ENCODE results near the gene ORC2.
"Not testable (repeated sequence)": the region's sequence is repeated elsewhere in the genome, so short reads cannot be mapped to it uniquely, and the experiment has no call there.

Gene ORC2

GRCh38 chr2:200939832-200940231 lies 23.6 kb downstream of the ORC2 start:
- no peak for FAIRE-seq
- no peak for DNase-seq (ENCODE audit: low spot score)

GRCh38 chr2:200930947-200931626 lies 32.4 kb downstream of the ORC2 start:
- FAIRE-seq (peak; percentile 59), DNase-seq (ENCODE audit: low spot score) (no peak)

DNA sequence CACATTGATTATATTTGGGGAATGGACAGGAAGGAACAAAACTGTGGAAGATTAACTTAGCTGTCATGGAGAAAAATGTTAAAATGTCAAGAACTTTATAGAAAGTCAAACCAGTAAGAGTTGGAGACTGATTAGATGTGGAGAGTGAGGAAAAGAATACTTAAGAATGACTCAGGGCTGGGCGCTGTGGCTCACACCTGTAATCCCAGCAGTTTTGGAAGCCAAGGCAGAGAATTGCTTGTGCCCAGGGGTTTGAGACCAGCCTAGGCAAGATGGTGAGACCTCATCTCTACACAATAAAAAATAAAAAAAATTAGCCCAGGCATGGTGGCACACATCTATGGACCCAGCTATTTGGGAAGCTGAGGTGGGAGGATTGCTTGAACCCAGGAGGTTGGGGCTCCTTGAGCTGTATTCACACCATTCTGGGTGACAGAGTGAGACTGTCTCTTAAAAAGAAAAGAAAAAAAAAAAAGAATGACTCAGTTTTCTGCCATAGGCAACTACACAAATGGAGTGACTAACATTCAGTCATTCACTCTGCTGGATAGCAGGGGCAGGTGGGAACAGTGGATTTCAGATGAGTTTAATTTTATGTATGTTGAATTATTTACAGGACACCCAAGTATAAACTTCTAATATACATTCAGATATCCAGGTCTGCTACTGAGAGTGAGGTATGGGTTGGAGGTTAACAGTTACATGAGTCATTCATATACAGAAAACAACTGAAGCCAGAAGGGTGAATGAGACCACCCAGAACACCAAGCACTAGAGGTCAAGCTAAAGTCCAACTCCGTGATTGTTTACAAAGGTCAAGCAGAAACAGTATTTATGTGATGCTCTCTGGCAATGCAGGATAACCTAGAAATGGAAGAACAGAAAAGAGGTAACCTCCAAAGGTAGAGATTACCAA lies 33.9 kb downstream of the ORC2 start:
- FAIRE-seq (no peak), DNase-seq (ENCODE audit: low spot score) (no peak)

- FAIRE-seq (no peak), DNase-seq (ENCODE audit: low spot score) (no peak)
Observed at GRCh38 chr2:200922439-200922838, 41.0 kb downstream of the ORC2 start.

DNA sequence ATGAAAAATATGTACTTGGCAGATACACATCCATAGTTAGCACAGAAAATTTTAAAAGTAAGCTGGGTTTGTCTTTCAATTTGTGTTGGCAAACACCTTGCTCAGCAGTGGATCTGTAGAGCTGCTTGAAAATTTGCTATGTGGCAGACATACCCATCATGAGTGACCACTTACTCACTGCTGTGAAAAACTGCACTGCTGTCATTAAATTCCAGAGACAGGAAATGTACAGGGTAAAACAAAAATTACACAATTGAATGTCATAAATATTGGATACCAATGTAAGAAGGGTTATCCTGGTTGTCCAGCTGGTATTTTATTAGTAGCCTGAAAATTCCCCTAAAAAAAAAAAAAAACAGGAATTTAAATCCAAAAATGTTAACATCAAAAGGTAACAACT lies 49.8 kb downstream of the ORC2 start:
- DNase-seq (ENCODE audit: low spot score) (peak; percentile 38), FAIRE-seq (no peak)

- FAIRE-seq: no peak
Observed at GRCh38 chr2:200909958-200910357, 53.5 kb downstream of the ORC2 start.

GRCh38 chr2:200905618-200906296 lies 57.7 kb downstream of the ORC2 start:
- FAIRE-seq: peak; percentile 41
- DNase-seq (ENCODE audit: low spot score): peak; percentile 57

More at GRCh38 chr2:200909958-200910357, 53.5 kb downstream of the ORC2 start:
- DNase-seq (ENCODE audit: low spot score): no peak

- FAIRE-seq (peak; percentile 88), DNase-seq (ENCODE audit: low spot score) (peak; percentile 87)
Observed at GRCh38 chr2:200901459-200902072, 61.9 kb downstream of the ORC2 start.

GRCh38 chr2:200899482-200899881 lies 64.0 kb downstream of the ORC2 start:
- no peak for DNase-seq (ENCODE audit: low spot score)
- no peak for FAIRE-seq

- peak; percentile 84 for FAIRE-seq
Observed at GRCh38 chr2:200888704-200889625, 74.5 kb downstream of the ORC2 start, which contains the start of the genes NIF3L1 and PPIL3. Gene NIF3L1, plus strand, starts transcription at chr2:200889371. Its CDS starts 2,573 bp downstream, at chr2:200891944. Gene PPIL3, minus strand, starts transcription at chr2:200889077. Its CDS starts 1,462 bp downstream, at chr2:200887615.

DNA sequence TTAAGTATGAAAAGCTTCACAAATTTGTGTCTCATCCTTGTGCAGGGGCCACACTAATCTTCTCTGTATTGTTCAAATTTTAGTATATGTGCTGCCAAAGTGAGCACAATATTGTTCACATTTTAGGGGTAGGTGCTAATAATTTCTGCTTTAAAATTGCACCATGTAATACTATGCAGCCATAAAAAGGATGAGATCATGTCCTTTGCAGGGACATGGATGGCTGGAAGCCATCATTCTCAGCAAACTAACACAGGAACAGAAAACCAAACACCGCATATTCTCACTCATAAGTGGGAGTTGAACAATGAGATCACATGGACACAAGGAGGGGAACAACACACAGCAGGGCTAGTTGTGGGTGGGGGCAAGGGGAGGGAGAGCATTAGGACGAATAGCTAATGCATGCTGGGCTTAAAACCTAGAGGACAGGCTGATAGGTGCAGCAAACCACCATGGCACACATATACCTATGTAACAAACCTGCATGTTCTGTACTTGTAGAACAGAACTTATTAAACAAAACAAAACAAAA lies 81.7 kb downstream of the ORC2 start:
- not testable (repeated sequence) for FAIRE-seq; DNase-seq (ENCODE audit: low spot score)

More at GRCh38 chr2:200888704-200889625, 74.5 kb downstream of the ORC2 start, which contains the start of the genes NIF3L1 and PPIL3:
- DNase-seq (ENCODE audit: low spot score): peak; percentile 95

- DNase-seq (ENCODE audit: low spot score) (no peak), FAIRE-seq (no peak)
Observed at GRCh38 chr2:200878289-200878880, 85.1 kb downstream of the ORC2 start.

- FAIRE-seq: no peak
- no peak for DNase-seq (ENCODE audit: low spot score)
Observed at GRCh38 chr2:200877443-200877842, 86.0 kb downstream of the ORC2 start.

DNA sequence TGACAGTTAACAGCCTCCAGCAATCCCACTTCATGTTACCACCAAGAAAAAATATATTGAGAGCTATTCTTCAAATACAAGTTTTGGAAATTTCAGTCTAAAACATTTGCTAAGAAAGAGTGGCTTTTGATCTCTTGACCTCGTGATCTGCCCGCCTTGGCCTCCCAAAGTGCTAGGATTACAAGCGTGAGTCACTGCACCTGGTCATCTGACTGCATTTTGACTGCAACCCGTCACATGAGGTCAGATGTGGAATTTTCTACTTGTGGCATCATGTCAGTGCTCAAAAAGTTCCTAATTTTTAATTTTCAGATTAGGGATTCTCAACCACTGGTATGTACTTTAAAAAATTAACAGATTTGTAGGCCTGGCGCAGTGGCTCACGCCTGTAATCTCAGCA lies 89.9 kb downstream of the ORC2 start:
- no peak for FAIRE-seq
- no peak for DNase-seq (ENCODE audit: low spot score)

DNA sequence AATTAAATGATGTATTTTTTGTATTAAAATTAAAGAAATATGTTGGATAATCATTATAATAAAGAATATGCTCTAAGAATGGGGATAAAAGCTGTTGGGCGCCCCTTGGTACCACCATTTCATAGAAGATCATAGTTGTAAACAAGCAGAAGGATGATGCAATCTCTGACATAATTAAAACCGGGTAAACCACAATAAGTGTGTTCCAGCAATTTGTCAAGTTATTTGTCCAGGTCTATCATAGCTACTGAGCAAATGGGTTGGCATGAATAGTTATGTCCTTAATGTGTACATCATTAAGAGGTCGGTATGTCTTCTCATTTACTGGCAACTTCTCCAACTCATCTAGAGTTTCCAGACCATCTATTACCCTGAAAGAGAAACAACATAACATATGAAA lies 92.3 kb downstream of the ORC2 start:
- FAIRE-seq (no peak), DNase-seq (ENCODE audit: low spot score) (no peak)

DNA sequence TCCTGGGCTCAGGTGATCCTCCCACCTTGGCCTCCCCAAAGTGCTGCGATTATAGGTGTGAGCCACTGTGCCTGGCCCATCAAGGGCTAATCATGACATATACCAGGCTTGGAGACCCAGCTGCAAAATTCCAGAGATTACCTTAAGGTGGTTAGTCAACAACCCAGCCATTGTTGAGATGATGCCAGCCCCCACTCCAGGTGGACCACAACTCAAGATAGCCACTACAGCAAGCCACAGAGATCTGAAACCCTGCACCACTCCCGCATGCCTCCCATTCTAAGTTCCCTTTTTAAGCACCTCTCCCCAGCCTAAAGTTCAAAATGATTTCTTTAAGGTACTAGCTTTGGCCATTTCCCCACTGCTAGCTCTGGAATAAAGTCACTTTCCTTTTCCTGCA lies 94.4 kb downstream of the ORC2 start:
- FAIRE-seq (no peak), DNase-seq (ENCODE audit: low spot score) (no peak)

GRCh38 chr2:200864176-200865034 lies 99.1 kb downstream of the ORC2 start, which contains the start of gene CLK1:
Gene CLK1, minus strand, starts transcription at chr2:200864658. Its CDS starts 2,796 bp downstream, at chr2:200861862.
- peak; percentile 78 for DNase-seq (ENCODE audit: low spot score)
- no peak for FAIRE-seq

DNA sequence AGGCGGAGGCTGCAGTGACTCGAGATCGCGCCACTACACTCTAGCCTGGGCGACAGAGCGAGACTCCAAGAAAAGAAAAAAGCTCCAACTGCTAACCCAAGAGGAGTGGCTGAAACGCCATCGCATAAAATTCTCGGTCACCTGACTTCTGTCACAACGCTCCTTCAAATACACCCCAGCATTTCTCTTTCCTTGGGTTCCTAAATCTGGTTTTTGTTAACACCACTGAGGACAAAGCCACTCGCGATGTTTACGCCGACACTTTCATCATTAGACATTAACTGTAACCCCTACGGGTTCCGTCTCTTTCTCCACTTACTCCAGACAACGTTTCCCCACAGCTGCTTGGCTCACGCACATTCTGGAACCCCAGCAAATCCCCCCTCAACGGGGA lies 99.7 kb downstream of the ORC2 start:
- DNase-seq (ENCODE audit: low spot score) (no peak), FAIRE-seq (no peak)

Measured in RCC 7860 (cell line).